ENCODE measurements around the gene IFITM1. TPM values are rescaled to one million over a fixed set of nuclear protein-coding genes. Genes with fewer than 3 reads are reported as not detected.

Gene IFITM1
- total and polyA plus RNA-seq, 9 of the 15 experiments (the other 6 are each of a cell fraction or from before 2014, with no cell fraction given), result 691 to 5,579 (median 974) TPM

DNA sequence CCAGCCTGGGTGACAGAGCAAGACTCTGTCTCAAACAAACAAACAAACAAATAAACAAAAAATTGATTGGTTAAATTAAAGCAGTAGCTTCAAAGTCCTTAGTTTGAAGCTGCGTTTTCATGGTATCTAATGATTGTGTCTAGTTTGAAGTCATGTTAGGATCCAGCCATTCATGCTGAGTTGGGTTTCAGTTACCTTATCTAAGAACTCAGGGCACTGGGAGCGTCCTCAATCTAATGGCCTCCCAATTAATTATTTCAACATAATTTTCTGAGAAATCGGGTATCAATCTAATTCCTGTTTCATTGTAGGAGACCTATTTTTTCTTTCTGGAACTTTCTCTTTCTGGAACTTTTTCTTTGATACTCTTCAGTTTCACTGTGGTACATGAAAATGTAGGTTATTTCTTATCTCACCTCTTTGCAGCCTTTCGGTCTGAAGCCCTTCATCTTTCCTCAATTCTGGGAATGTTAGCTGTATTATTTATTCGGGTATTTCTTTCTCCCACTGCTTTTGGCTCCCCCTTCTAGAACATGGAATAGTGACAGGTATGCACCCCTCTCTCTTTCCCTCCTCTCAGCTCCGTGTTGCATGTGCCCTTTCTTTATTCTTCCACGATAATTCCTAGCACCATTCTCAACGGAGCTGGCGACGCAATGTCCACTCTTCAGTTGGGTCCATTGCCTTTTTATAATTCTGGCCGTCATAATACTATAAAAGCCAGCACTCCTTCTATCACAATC lies 31.2 kb downstream of the IFITM1 start (continued):
- TF ChIP-seq ZBTB40 (IDR thresholded peaks at IDR 0.05), result 0 out of 2 replicates have a peak, but pooled peaks have one; percentile 30
- TF ChIP-seq ZBTB40 (CRISPR knock-in tag; IDR thresholded peaks at IDR 0.05), result no peak
- TF ChIP-seq MGA (IDR thresholded peaks at IDR 0.05), result peak; percentile 54

Data from K562 (cell line).